ENCODE measurements around the gene SCARB1.

SCARB1 gene

DNA sequence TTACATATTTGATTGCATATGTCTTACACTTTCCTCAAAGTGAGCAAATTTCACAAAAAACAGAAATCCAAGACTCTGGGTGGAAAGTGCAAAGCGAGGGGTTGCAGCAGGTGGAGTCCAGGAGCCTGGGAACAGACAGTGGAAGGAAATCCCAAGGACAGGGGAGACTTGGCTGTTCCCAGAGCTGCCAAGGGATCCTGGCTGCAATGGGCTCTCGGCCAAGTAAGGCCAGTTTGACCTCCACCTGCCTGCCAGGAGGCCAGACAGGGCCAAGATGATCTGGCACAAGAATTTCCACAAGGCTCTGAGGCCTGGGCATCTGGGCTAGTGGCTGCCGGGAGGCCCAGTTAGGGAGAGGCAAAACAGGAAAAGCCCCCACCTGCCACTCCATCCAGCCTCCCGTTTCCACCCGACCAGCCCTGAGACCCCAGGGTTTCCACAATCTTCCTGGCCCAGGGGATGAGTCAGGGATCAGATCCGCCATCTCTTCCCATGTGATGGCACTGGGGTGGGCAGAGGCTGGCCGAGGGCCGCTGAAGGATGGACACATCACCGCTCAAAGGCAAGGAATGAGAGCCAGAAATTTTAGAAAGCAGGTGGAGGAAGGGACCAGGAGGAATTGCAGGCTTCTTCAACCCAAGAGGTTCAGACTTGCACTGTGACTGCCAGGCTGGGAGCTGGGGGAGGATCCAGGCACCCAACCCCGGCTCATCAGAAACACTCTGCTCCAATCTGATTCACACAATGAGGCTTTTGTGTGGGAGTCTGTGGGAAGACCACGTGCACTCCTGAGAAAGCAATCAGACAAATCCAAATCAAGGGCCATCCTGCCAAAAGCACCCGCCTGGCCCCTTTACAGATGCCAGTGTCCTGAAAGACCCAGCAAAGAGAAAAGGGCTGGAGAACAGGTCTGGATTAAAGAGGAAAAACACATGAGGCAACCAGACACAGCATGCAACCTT, 16.3 kb downstream of the SCARB1 start:
- Histone ChIP-seq H3K36me3 (ENCODE audit: control insufficient read depth in 2 of 2, insufficient read depth in 1 of 2, low read length in 2 of 2) (no peaks in the 10 kb centered on the region; a peak in 1 of 3 replicates), H3K4me3 (ENCODE audit: low read depth, low read length) (no peak overlapping the region), H3K4me1 (ENCODE audit: control insufficient read depth, insufficient read depth, low read length) (no peaks in the 10 kb centered on the region), H3K27ac (ENCODE audit: extremely low read depth, low read depth, low read length) (no peak overlapping the region), H3K9me3 (ENCODE audit: control insufficient read depth, insufficient read depth, low read depth, low read length) (no peaks in the 10 kb centered on the region)
- POLR2A ChIA-PET = no interaction called here
- CTCF ChIA-PET = no interaction called here
- TF ChIP-seq ZBTB17 (tag by site-specific recombination; IDR thresholded peaks at IDR 0.05) = peak; percentile 28
- TF ChIP-seq KLF16 (tag by site-specific recombination; IDR thresholded peaks at IDR 0.05) = no peak
- TF ChIP-seq ZNF426 (tag by site-specific recombination; IDR thresholded peaks at IDR 0.05) = no peak
- TF ChIP-seq ZNF350 (tag by site-specific recombination; IDR thresholded peaks at IDR 0.05) = no peak
- TF ChIP-seq ZFHX2 (tag by site-specific recombination; conservative IDR thresholded peaks at IDR 0.05) = peak; percentile 81
- TF ChIP-seq, protein P1, sequence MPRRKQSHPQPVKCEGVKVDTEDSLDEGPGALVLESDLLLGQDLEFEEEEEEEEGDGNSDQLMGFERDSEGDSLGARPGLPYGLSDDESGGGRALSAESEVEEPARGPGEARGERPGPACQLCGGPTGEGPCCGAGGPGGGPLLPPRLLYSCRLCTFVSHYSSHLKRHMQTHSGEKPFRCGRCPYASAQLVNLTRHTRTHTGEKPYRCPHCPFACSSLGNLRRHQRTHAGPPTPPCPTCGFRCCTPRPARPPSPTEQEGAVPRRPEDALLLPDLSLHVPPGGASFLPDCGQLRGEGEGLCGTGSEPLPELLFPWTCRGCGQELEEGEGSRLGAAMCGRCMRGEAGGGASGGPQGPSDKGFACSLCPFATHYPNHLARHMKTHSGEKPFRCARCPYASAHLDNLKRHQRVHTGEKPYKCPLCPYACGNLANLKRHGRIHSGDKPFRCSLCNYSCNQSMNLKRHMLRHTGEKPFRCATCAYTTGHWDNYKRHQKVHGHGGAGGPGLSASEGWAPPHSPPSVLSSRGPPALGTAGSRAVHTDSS (tag by site-specific recombination; IDR thresholded peaks at IDR 0.05) = no peak
- TF ChIP-seq, protein P2, sequence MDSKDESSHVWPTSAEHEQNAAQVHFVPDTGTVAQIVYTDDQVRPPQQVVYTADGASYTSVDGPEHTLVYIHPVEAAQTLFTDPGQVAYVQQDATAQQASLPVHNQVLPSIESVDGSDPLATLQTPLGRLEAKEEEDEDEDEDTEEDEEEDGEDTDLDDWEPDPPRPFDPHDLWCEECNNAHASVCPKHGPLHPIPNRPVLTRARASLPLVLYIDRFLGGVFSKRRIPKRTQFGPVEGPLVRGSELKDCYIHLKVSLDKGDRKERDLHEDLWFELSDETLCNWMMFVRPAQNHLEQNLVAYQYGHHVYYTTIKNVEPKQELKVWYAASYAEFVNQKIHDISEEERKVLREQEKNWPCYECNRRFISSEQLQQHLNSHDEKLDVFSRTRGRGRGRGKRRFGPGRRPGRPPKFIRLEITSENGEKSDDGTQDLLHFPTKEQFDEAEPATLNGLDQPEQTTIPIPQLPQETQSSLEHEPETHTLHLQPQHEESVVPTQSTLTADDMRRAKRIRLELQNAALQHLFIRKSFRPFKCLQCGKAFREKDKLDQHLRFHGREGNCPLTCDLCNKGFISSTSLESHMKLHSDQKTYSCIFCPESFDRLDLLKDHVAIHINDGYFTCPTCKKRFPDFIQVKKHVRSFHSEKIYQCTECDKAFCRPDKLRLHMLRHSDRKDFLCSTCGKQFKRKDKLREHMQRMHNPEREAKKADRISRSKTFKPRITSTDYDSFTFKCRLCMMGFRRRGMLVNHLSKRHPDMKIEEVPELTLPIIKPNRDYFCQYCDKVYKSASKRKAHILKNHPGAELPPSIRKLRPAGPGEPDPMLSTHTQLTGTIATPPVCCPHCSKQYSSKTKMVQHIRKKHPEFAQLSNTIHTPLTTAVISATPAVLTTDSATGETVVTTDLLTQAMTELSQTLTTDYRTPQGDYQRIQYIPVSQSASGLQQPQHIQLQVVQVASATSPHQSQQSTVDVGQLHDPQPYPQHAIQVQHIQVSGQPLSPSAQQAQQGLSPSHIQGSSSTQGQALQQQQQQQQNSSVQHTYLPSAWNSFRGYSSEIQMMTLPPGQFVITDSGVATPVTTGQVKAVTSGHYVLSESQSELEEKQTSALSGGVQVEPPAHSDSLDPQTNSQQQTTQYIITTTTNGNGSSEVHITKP (tag by site-specific recombination; IDR thresholded peaks at IDR 0.05) = no peak; the same call in 1 of the 2 replicates
- peak; percentile 83 for TF ChIP-seq EGR2 (tag by site-specific recombination; IDR thresholded peaks at IDR 0.05; ENCODE audit: low read depth)
- TF ChIP-seq ZNF76 (tag by site-specific recombination; IDR thresholded peaks at IDR 0.05; ENCODE audit: borderline replicate concordance, low read depth) = no peak
- TF ChIP-seq, protein P3, sequence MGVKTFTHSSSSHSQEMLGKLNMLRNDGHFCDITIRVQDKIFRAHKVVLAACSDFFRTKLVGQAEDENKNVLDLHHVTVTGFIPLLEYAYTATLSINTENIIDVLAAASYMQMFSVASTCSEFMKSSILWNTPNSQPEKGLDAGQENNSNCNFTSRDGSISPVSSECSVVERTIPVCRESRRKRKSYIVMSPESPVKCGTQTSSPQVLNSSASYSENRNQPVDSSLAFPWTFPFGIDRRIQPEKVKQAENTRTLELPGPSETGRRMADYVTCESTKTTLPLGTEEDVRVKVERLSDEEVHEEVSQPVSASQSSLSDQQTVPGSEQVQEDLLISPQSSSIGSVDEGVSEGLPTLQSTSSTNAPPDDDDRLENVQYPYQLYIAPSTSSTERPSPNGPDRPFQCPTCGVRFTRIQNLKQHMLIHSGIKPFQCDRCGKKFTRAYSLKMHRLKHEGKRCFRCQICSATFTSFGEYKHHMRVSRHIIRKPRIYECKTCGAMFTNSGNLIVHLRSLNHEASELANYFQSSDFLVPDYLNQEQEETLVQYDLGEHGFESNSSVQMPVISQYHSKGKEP (tag by site-specific recombination; IDR thresholded peaks at IDR 0.05) = no peak

DNA sequence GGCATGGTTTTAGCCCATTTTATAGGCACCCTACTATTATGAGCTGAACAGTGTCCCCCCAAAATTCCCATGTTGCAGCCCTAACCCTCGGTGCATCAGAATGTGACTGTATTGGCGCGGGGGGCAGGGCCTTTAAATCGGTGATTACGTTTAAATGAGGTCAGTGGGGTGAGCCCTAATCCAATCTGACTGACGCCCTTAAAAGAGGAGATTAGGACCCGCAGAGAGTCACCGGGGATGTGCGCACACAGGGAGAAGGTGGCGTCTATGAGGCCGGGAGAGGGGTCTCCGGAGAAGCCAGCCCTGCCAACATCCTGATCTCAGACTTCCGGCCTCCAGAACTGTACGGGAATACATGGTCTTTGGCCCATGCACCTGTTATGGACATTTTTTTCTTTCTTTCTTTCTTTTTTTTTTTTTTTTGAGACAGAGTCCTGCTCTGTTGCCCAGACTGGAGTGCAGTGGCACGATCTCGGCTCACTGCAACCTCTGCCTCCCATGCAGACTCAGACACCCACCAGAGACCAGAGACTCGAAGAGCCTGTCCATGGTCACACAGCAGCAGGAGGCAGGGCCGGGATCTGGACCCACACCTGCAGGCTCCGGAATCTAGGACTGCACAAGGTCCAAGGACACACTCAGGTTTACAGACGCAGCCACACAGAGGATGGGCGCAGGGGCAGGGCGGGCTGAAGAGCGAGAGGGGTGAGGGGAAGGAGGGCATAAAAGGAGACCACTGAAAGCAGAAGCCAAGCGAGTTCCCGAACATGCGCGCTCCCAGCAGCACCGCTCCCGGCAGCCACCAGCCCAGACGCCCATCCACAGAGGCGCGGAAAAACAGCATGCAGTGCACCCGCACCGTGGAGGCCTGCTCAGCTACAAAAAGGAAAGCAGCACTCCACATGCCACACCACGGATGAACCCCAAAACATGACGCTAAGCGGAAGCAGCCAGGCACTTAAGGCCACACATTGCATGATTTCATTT, 19.0 kb downstream of the SCARB1 start:
- TF ChIP-seq ZNF600 (tag by site-specific recombination; IDR thresholded peaks at IDR 0.05) = peak; percentile 81
- TF ChIP-seq ZNF175 (tag by site-specific recombination; IDR thresholded peaks at IDR 0.05) = no peak
- H3K4me3 ChIP-seq (ENCODE audit: low read depth, low read length) = no peak overlapping the region
- H3K9me3 ChIP-seq (ENCODE audit: control insufficient read depth, insufficient read depth, low read depth, low read length) = no peaks in the 10 kb centered on the region
- ChIA-PET POLR2A (no interaction called here), CTCF (interaction anchor here (0.7 kb wide), 1 partner anchor 11 kb away, joined by 3 read pairs; no protein-coding TSS in a partner anchor)
- no peaks in the 10 kb centered on the region for H3K4me1 ChIP-seq (ENCODE audit: control insufficient read depth, insufficient read depth, low read length)
- H3K27ac ChIP-seq (ENCODE audit: extremely low read depth, low read depth, low read length) = no peak overlapping the region
- H3K36me3 ChIP-seq (ENCODE audit: control insufficient read depth in 2 of 2, insufficient read depth in 1 of 2, low read length in 2 of 2) = no peaks in the 10 kb centered on the region
